Neural progenitor cell (in vitro differentiated cells): ENCODE data around the gene SBF2. TPM values are rescaled to one million over a fixed set of nuclear protein-coding genes. Genes with fewer than 3 reads are reported as not detected.

Source experiments
- DNase-seq: peaks from one replicate; pipeline ENCODE4 v3.0.0-alpha.2; 2016; ENCODE audit warnings: low spot score
- H2AFZ ChIP-seq: fragments of 200-600 bp; sonication (generic); replicated peaks from 2 replicates; pipeline ENCODE4 v1.6.1; 2016; ENCODE audit warnings: antibody characterized with exemption
- H3F3A ChIP-seq: fragments of 200-600 bp; sonication (generic); 2 replicates; pipeline ENCODE4 v1.6.1; 2016; ENCODE audit warnings: antibody characterized with exemption, low read depth
- H3K27ac ChIP-seq: fragments of 200-600 bp; sonication (generic); 2 replicates; pipeline ENCODE4 v1.5.1; 2016; ENCODE audit warnings: mild to moderate bottlenecking
- H3K27me3 ChIP-seq: fragments of 200-600 bp; sonication (generic); 2 replicates; pipeline ENCODE4 v1.6.1; 2016; ENCODE audit warnings: mild to moderate bottlenecking, moderate library complexity
- H3K36me3 ChIP-seq: fragments of 200-600 bp; sonication (generic); 2 replicates; pipeline ENCODE4 v1.5.1; 2016
- H3K4me1 ChIP-seq: fragments of 200-600 bp; sonication (generic); 2 replicates; pipeline ENCODE4 v1.6.1; 2016; ENCODE audit warnings: mixed run types
- H3K4me2 ChIP-seq: fragments of 200-600 bp; sonication (generic); 2 replicates; pipeline ENCODE4 v1.6.1; 2016
- H3K4me3 ChIP-seq: fragments of 200-600 bp; sonication (generic); 2 replicates; pipeline ENCODE4 v1.5.1; 2016
- H3K79me2 ChIP-seq: fragments of 200-600 bp; sonication (generic); 2 replicates; pipeline ENCODE4 v1.6.1; 2016; ENCODE audit warnings: low read depth
- H3K9ac ChIP-seq: fragments of 200-600 bp; sonication (generic); 2 replicates; pipeline ENCODE4 v1.6.1; 2016
- H3K9me3 ChIP-seq: fragments of 200-600 bp; sonication (generic); 2 replicates; pipeline ENCODE4 v1.5.1; 2016; ENCODE audit warnings: low read depth
- H4K20me1 ChIP-seq: fragments of 200-600 bp; sonication (generic); 2 replicates; pipeline ENCODE4 v1.6.1; 2016; ENCODE audit warnings: low read depth
- H3K27ac Mint-ChIP-seq: 3 replicates; pipeline ENCODE4 v1.8.0; 2021; ENCODE audit warnings: mixed read lengths
- H3K27me3 Mint-ChIP-seq: 2 replicates; pipeline ENCODE4 v1.8.0; 2022; ENCODE audit warnings: low read depth, mild to moderate bottlenecking, inconsistent platforms, moderate library complexity, mixed read lengths; ENCODE audit not compliant: insufficient read depth
- H3K36me3 Mint-ChIP-seq: 3 replicates; pipeline ENCODE4 v1.8.0; 2021; ENCODE audit warnings: mixed read lengths
- H3K4me1 Mint-ChIP-seq: 3 replicates; pipeline ENCODE4 v1.8.0; 2021; ENCODE audit warnings: mixed read lengths
- H3K4me3 Mint-ChIP-seq: 3 replicates; pipeline ENCODE4 v1.8.0; 2021; ENCODE audit warnings: mild to moderate bottlenecking, moderate library complexity, mixed read lengths
- H3K9me3 Mint-ChIP-seq: 3 replicates; pipeline ENCODE4 v1.8.0; 2020; ENCODE audit warnings: mixed read lengths
- CTCF ChIP-seq: fragments of 200-600 bp; sonication (generic); IDR thresholded peaks from 2 replicates; pipeline ENCODE4 v1.5.1; 2017; ENCODE audit warnings: antibody characterized with exemption, mild to moderate bottlenecking
- EZH2 ChIP-seq: fragments of 200-600 bp; sonication (generic); IDR thresholded peaks from 2 replicates; pipeline ENCODE4 v1.6.1; 2017; ENCODE audit warnings: antibody characterized with exemption, mild to moderate bottlenecking, moderate library complexity
- EZH2phosphoT487 ChIP-seq: fragments of 200-600 bp; sonication (generic); IDR thresholded peaks from 2 replicates; pipeline ENCODE4 v1.6.1; 2017; ENCODE audit warnings: antibody characterized with exemption
- total RNA-seq: library from RNA; depleted of rRNA; stranded (reverse); fragments of >200 nt; gene quantifications from 2 replicates; pipeline ENCODE4 v1.2.3, GENCODE V29; 2015; ENCODE audit warnings: low replicate concordance

The SBF2 gene
- total RNA-seq, 1 donor from 2014 or later, result 48.2 TPM

GRCh38 chr11:9972989-9973388 lies 321.0 kb downstream of the SBF2 start:
- Mint-ChIP-seq H3K36me3 (peaks cover 5% of the 10 kb centered on the region), H3K27ac (no peak overlapping the region), H3K9me3 (no peaks in the 10 kb centered on the region), H3K27me3 (peaks cover 2% of the 10 kb centered on the region), H3K4me3 (no peak overlapping the region), H3K4me1 (no peaks in the 10 kb centered on the region)
- Histone ChIP-seq H3K4me1 (peaks cover 5% of the 10 kb centered on the region), H3K36me3 (no peaks in the 10 kb centered on the region), H3K27me3 (no peaks in the 10 kb centered on the region), H3K9ac (no peak overlapping the region), H3K79me2 (no peaks in the 10 kb centered on the region), H3K4me2 (no peak overlapping the region), H3K27ac (no peak overlapping the region), H2AFZ (no peak overlapping the region), H4K20me1 (no peaks in the 10 kb centered on the region), H3K4me3 (no peak overlapping the region), H3K9me3 (no peaks in the 10 kb centered on the region), H3F3A (no peaks in the 10 kb centered on the region)
- peak; percentile 45 for DNase-seq
- peak; percentile 80 for TF ChIP-seq CTCF
- TF ChIP-seq EZH2, result no peak

GRCh38 chr11:9971894-9972293 lies 322.1 kb downstream of the SBF2 start:
- Mint-ChIP-seq H3K4me1 (no peaks in the 10 kb centered on the region), H3K27ac (no peak overlapping the region)
- no peak for TF ChIP-seq EZH2phosphoT487
- TF ChIP-seq EZH2, result no peak
- TF ChIP-seq CTCF, result no peak

GRCh38 chr11:9969068-9969467 lies 325.0 kb downstream of the SBF2 start:
- H3K79me2 ChIP-seq, result no peaks in the 10 kb centered on the region
- Mint-ChIP-seq H3K9me3 (no peaks in the 10 kb centered on the region), H3K27ac (no peak overlapping the region)

More at GRCh38 chr11:9971894-9972293, 322.1 kb downstream of the SBF2 start:
- H3F3A ChIP-seq, result no peaks in the 10 kb centered on the region
- H3K27me3 ChIP-seq, result no peaks in the 10 kb centered on the region
- H3K36me3 ChIP-seq, result no peaks in the 10 kb centered on the region
- H2AFZ ChIP-seq, result no peak overlapping the region
- H3K27ac ChIP-seq, result no peak overlapping the region
- Mint-ChIP-seq H3K36me3 (peaks cover 6% of the 10 kb centered on the region), H3K9me3 (no peaks in the 10 kb centered on the region), H3K27me3 (no peaks in the 10 kb centered on the region), H3K4me3 (no peak overlapping the region)
- peaks cover 5% of the 10 kb centered on the region for H3K4me1 ChIP-seq
- no peaks in the 10 kb centered on the region for H3K9me3 ChIP-seq
- no peak overlapping the region for H3K4me3 ChIP-seq
- no peaks in the 10 kb centered on the region for H4K20me1 ChIP-seq
- H3K9ac ChIP-seq, result no peak overlapping the region
- no peaks in the 10 kb centered on the region for H3K79me2 ChIP-seq
- no peak overlapping the region for H3K4me2 ChIP-seq
- no peak for DNase-seq

More at GRCh38 chr11:9969068-9969467, 325.0 kb downstream of the SBF2 start:
- TF ChIP-seq CTCF (no peak), EZH2phosphoT487 (no peak), EZH2 (no peak)
- Histone ChIP-seq H3F3A (no peaks in the 10 kb centered on the region), H3K27me3 (no peaks in the 10 kb centered on the region), H3K9ac (no peak overlapping the region), H3K4me1 (peaks cover 5% of the 10 kb centered on the region), H3K4me3 (no peak overlapping the region), H3K27ac (no peak overlapping the region), H3K9me3 (no peaks in the 10 kb centered on the region), H4K20me1 (no peaks in the 10 kb centered on the region), H2AFZ (no peak overlapping the region), H3K36me3 (no peaks in the 10 kb centered on the region), H3K4me2 (no peak overlapping the region)
- H3K4me1 Mint-ChIP-seq, result no peaks in the 10 kb centered on the region
- H3K36me3 Mint-ChIP-seq, result peaks cover 9% of the 10 kb centered on the region
- H3K27me3 Mint-ChIP-seq, result no peaks in the 10 kb centered on the region
- no peak overlapping the region for H3K4me3 Mint-ChIP-seq
- DNase-seq, result no peak
